GM13976 (cell line): Measurements from ENCODE around the gene ABHD1.

Experiments used
- DNase-seq: peaks from one replicate; pipeline ENCODE4 v3.0.0; 2012; ENCODE audit warnings: low spot score
- in situ Hi-C: fragments of 300-500 bp; cut with MboI; formaldehyde crosslinking; loops from one replicate; pipeline ENCODE4 v1.12.0; 2022; ENCODE audit warnings: low sequenced_read_pairs, mixed read lengths, inconsistent platforms; ENCODE audit not compliant: unreplicated experiment
- TF ChIP-seq, protein P1 (sequence below): IDR thresholded peaks from 2 replicates; pipeline ENCODE4 v1.5.1; 2012; ENCODE audit warnings: borderline replicate concordance, mild to moderate bottlenecking; ENCODE audit not compliant: insufficient read depth; ENCODE audit errors: extremely low read depth, missing control alignments, control extremely low read depth

Gene ABHD1

DNA sequence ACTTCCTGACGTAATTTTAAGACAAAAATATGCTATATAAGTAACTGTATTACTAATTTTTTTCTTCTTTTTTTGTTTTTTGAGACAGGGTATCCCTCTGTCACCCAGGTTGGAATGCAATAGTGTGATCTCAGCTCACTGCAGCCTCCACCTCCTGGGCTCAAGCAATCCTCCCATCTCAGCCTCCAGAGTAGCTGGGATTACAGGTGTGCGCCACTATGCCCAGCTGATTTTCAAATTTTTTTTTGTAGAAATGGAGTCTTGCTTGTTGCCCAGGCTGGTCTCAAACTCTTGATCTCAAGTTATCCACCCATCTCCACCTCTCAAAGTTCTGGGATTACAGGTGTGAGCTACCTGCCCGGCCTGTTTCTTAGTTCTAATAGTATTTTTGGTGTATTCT is 54.9 kb downstream of the ABHD1 start:
- in situ Hi-C loops, result loop anchor here (25.0 kb wide), 1 partner anchor 216 kb away; the partner anchor contains the start of gene MAPRE3
- no peak for DNase-seq

DNA sequence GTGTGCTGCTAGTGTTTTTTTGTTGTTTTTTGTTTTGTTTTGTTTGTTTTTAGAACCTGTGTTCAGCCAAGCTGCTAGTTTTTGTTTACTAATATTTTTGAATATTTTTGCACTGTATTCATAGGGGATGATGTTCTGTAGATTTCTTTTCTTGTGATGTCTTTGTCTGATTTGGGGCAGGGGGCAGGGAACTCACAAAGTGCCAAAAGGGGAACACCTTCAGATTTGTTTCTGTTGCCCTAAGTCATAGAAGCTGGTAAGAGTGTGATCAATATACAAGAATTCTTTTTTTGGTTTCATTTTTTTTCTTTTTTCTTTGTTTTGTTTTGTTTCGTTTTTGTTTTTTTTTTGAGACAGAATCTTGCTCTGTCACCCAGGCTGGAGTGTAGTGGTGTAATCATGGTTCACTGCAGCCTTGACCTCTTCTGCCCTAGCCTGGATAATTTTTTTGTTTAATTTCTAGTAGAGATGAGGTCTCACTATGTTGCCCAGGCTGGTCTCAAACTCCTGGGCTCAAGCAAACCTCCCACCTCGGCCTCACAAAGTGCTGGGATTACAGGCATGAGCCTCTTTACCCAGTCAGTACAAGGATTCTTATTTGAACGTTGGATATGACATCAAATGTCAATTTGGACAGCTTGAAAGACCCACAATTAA is 55.9 kb downstream of the ABHD1 start:
- in situ Hi-C loops, result loop anchor here (25.0 kb wide), 1 partner anchor 217 kb away; the partner anchor contains the start of gene MAPRE3
- DNase-seq, result no peak
- TF ChIP-seq, protein P1, sequence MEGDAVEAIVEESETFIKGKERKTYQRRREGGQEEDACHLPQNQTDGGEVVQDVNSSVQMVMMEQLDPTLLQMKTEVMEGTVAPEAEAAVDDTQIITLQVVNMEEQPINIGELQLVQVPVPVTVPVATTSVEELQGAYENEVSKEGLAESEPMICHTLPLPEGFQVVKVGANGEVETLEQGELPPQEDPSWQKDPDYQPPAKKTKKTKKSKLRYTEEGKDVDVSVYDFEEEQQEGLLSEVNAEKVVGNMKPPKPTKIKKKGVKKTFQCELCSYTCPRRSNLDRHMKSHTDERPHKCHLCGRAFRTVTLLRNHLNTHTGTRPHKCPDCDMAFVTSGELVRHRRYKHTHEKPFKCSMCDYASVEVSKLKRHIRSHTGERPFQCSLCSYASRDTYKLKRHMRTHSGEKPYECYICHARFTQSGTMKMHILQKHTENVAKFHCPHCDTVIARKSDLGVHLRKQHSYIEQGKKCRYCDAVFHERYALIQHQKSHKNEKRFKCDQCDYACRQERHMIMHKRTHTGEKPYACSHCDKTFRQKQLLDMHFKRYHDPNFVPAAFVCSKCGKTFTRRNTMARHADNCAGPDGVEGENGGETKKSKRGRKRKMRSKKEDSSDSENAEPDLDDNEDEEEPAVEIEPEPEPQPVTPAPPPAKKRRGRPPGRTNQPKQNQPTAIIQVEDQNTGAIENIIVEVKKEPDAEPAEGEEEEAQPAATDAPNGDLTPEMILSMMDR, result no peak

More for the DNA sequence above, 54.9 kb downstream of the ABHD1 start:
- TF ChIP-seq, protein P1, result no peak
